C4-2B (cell line): ENCODE results near the gene ID1.
A peak's percentile ranks its signal among the peaks of the same experiment; 100 is the strongest.

Source experiments
- H3K27ac ChIP-seq: fragments of 450-650 bp; 2 replicates; pipeline ENCODE4 v1.5.1; 2017
- ZFX ChIP-seq: fragments of 450-650 bp; IDR thresholded peaks from 2 replicates; pipeline ENCODE4 v1.6.1; 2017
- TF ChIP-seq, protein P1 (sequence below): fragments of 450-650 bp; conservative IDR thresholded peaks from 2 replicates; pipeline ENCODE4 v1.5.1; 2017; ENCODE audit warnings: mild to moderate bottlenecking

The ID1 gene

GRCh38 chr20:31565699-31566318, 39.3 kb upstream of the ID1 start:
- no peak overlapping the region for H3K27ac ChIP-seq
- TF ChIP-seq, protein P1, sequence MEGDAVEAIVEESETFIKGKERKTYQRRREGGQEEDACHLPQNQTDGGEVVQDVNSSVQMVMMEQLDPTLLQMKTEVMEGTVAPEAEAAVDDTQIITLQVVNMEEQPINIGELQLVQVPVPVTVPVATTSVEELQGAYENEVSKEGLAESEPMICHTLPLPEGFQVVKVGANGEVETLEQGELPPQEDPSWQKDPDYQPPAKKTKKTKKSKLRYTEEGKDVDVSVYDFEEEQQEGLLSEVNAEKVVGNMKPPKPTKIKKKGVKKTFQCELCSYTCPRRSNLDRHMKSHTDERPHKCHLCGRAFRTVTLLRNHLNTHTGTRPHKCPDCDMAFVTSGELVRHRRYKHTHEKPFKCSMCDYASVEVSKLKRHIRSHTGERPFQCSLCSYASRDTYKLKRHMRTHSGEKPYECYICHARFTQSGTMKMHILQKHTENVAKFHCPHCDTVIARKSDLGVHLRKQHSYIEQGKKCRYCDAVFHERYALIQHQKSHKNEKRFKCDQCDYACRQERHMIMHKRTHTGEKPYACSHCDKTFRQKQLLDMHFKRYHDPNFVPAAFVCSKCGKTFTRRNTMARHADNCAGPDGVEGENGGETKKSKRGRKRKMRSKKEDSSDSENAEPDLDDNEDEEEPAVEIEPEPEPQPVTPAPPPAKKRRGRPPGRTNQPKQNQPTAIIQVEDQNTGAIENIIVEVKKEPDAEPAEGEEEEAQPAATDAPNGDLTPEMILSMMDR = no peak
- no peak for TF ChIP-seq ZFX

DNA sequence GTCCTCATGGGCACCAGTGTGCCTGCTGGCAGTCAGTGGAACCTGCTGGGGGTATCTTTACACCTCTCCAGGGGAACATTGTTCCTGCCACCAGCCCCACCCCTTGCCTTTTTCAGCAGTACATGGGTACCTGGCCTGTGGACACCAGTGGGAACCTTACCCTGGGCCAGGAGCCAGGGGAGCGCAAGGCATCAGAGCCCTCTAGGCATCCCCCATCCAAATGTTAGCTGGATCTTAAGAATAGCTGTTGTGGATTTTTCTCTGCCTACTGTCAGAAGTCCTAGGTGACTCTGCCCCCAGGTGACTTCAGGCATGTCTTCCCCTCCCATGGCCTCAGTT, 38.8 kb upstream of the ID1 start:
- TF ChIP-seq, protein P1 = no peak
- TF ChIP-seq ZFX = no peak
- no peak overlapping the region for H3K27ac ChIP-seq

- TF ChIP-seq ZFX = no peak
- TF ChIP-seq, protein P1 = no peak
- no peak overlapping the region for H3K27ac ChIP-seq
Measured at GRCh38 chr20:31566658-31567379, 38.3 kb upstream of the ID1 start.

- TF ChIP-seq, protein P1 = no peak
- TF ChIP-seq ZFX = no peak
- no peak overlapping the region for H3K27ac ChIP-seq
Measured at GRCh38 chr20:31567380-31567720, 37.7 kb upstream of the ID1 start.

DNA sequence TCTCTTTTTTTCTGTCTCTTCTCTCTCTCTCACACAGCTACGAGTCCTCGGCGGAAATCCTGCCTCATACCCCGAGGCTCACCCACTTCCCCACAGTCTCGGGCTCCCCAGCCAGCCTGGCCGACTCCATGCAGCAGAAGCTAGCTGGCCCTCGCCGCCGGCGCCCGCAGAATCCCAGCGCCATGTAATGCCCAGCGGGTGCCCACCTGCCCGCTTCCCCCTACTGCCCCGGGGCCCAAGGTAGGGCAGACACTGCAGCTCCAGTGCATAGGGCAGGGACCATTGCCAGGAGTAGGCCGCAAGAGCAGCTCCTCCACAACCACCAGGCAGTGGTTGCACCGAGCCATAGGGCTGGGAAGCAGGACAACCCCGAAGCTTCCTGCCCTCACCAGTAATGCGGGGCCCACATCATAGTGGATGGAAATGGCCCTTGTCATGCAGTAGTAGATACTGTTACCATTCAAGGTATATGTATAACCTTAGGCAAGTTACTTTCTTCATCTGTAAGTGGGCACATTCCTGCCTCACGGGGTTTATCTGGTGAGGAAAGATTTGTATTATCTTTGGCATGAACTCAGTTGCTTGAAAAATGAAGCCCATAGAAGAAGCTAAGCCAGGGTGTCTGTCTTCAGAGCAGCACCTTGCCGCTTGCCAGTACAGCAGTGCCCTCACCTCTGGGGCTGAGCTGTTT, 36.9 kb upstream of the ID1 start:
- TF ChIP-seq ZFX = no peak
- TF ChIP-seq, protein P1 = no peak
- peak overlapping the region; percentile 6; the same call in 1 of the 2 replicates for H3K27ac ChIP-seq

DNA sequence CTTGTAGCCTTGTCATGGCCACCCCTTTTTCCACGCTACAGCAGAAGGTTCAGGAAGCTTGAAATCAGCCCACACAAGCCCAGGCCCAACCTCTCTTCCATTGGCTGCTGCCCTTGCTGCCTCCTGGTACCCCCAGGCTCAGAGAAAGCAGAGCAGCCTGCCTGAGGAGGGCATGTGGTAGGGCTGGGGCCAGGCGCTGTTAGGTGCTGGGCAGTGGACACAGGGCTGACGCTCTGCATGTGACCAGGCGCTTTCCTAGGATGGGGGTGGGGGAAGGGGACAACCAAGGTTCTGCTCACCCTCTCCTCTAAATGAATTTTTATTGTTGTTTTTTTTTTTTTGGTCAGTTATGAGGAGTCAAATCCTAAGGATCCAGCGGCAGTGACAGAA, 36.3 kb upstream of the ID1 start:
- peak overlapping the region; percentile 6; the same call in 1 of the 2 replicates for H3K27ac ChIP-seq
- no peak for TF ChIP-seq ZFX
- TF ChIP-seq, protein P1 = no peak
